ENCODE measurements around the gene CTSE. TPM values are rescaled to one million over a fixed set of nuclear protein-coding genes. Genes with fewer than 3 reads are reported as not detected.

The CTSE gene
- total and polyA plus RNA-seq, 2 of the 8 experiments (the other 6 are each of a cell fraction or from before 2014, with no cell fraction given), result 0.03 TPM; not detected in 1

- WGBS, 2 experiments (ENCODE audit: extremely low coverage in 1 of 2, insufficient coverage in 1 of 2, insufficient read length in 1 of 2, insufficient replicate concordance in 2 of 2, low coverage in 1 of 2, low lambda C conversion rate in 2 of 2, missing lambda C conversion rate in 1 of 2), result 81% methylated on average over 10 of the region's 10 CpGs; no CpG with 5 or more reads in 1 of the 2 experiments
- H3K23ac ChIP-seq (ENCODE audit: insufficient read length), result no peak overlapping the region
- no peak overlapping the region for H4K5ac ChIP-seq (ENCODE audit: insufficient read length, low read depth, low read length)
- POLR2A ChIA-PET (ENCODE audit: partially characterized antibody), result no interaction called here
- no peak for DNase-seq (ENCODE audit: low read depth in 1 of 2, low spot score in 2 of 2)
- H2BK15ac ChIP-seq (ENCODE audit: low read length), result no peak overlapping the region
- H2BK12ac ChIP-seq (ENCODE audit: low read depth, low read length), result no peak overlapping the region
- H3K56ac ChIP-seq (replicated peaks; ENCODE audit: insufficient read length, low read depth, low read length), result no peak overlapping the region
- H2BK20ac ChIP-seq (ENCODE audit: low read length), result no peak overlapping the region
- no peaks in the 10 kb centered on the region for H3K9me3 ChIP-seq (ENCODE audit: insufficient read depth in 2 of 2, low read depth in 1 of 2, low read length in 1 of 2)
- no peak overlapping the region for H3K14ac ChIP-seq (ENCODE audit: insufficient read length)
- TF ChIP-seq SIRT6 (IDR thresholded peaks at IDR 0.05; ENCODE audit: low read length) (no peak), FOSL1 (IDR thresholded peaks at IDR 0.05; ENCODE audit: insufficient read depth, low read depth, low read length) (no peak), CBX5 (IDR thresholded peaks at IDR 0.05; ENCODE audit: low read depth, low read length) (no peak), KDM5A (IDR thresholded peaks at IDR 0.05; ENCODE audit: low read length) (no peak), GTF2F1 (IDR thresholded peaks at IDR 0.05; ENCODE audit: borderline replicate concordance, low read depth, low read length) (no peak), CHD1 (IDR thresholded peaks at IDR 0.05; ENCODE audit: low read depth, low read length) (no peak), TAF7 (optimal IDR thresholded peaks at IDR 0.05; ENCODE audit: borderline replicate concordance, low read depth, low read length) (no peak), POLR2A (IDR thresholded peaks at IDR 0.05; ENCODE audit: control extremely low read depth in 1 of 2, low read depth in 2 of 2, low read length in 2 of 2) (no peak)
- TF ChIP-seq, protein P1, sequence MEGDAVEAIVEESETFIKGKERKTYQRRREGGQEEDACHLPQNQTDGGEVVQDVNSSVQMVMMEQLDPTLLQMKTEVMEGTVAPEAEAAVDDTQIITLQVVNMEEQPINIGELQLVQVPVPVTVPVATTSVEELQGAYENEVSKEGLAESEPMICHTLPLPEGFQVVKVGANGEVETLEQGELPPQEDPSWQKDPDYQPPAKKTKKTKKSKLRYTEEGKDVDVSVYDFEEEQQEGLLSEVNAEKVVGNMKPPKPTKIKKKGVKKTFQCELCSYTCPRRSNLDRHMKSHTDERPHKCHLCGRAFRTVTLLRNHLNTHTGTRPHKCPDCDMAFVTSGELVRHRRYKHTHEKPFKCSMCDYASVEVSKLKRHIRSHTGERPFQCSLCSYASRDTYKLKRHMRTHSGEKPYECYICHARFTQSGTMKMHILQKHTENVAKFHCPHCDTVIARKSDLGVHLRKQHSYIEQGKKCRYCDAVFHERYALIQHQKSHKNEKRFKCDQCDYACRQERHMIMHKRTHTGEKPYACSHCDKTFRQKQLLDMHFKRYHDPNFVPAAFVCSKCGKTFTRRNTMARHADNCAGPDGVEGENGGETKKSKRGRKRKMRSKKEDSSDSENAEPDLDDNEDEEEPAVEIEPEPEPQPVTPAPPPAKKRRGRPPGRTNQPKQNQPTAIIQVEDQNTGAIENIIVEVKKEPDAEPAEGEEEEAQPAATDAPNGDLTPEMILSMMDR (IDR thresholded peaks at IDR 0.05; ENCODE audit: control extremely low read depth in 1 of 3, insufficient read depth in 1 of 3, low read depth in 1 of 3, low read length in 3 of 3), result no peak
- no peaks in the 10 kb centered on the region for H3K27me3 ChIP-seq (replicated peaks in 1 of 4; ENCODE audit: control insufficient read depth in 3 of 4, extremely low read depth in 1 of 4, insufficient read depth in 3 of 4, low read length in 3 of 4)
- H2BK5ac ChIP-seq (ENCODE audit: low read depth, low read length), result no peak overlapping the region
- H3K9ac ChIP-seq (replicated peaks in 1 of 4; ENCODE audit: extremely low read depth in 1 of 4, low read depth in 3 of 4, low read length in 3 of 4), result no peak overlapping the region
- H3K4me2 ChIP-seq (ENCODE audit: insufficient read depth in 1 of 2, low read depth in 2 of 2, low read length in 2 of 2), result no peak overlapping the region
- no peak overlapping the region for H3K18ac ChIP-seq (ENCODE audit: extremely low read depth, low read length)
- H3K23me2 ChIP-seq (ENCODE audit: low read depth, low read length), result peaks cover 2% of the 10 kb centered on the region; the same call in 1 of the 2 replicates
- H2AK5ac ChIP-seq (ENCODE audit: low read depth, low read length), result no peak overlapping the region
- peaks cover 0 to 1% of the 10 kb centered on the region in 2 experiments for H4K20me1 ChIP-seq (replicated peaks in 1 of 2; ENCODE audit: control insufficient read depth in 1 of 2, insufficient read depth in 2 of 2, low read length in 2 of 2)
- no peaks in the 10 kb centered on the region for H3K79me2 ChIP-seq (ENCODE audit: control insufficient read depth in 1 of 2, insufficient read depth in 2 of 2, low read length in 2 of 2)
- H4K8ac ChIP-seq (ENCODE audit: extremely low read depth, insufficient read depth, low read length), result no peak overlapping the region
- H3K27ac ChIP-seq (ENCODE audit: low read depth, low read length), result no peak overlapping the region
- no peak overlapping the region for H2AFZ ChIP-seq (ENCODE audit: low read length)
- peaks cover 0 to 9% (median 3%) of the 10 kb centered on the region in 4 experiments; a peak in 4 of 7 replicates for H3K4me1 ChIP-seq (replicated peaks in 1 of 4; ENCODE audit: control insufficient read depth in 3 of 4, insufficient read depth in 4 of 4, low read length in 3 of 4)
- H3K36me3 ChIP-seq (ENCODE audit: control insufficient read depth in 2 of 4, insufficient read depth in 4 of 4, low read length in 3 of 4), result no peaks in the 10 kb centered on the region
- H3K4me3 ChIP-seq (ENCODE audit: extremely low read depth in 1 of 4, insufficient read depth in 2 of 4, low read depth in 3 of 4, low read length in 4 of 4), result no peak overlapping the region
- no peak for FAIRE-seq
- no peak overlapping the region for H4K91ac ChIP-seq (replicated peaks; ENCODE audit: insufficient read length, low read length)
- H2BK120ac ChIP-seq (replicated peaks; ENCODE audit: low read depth, low read length), result no peak overlapping the region
- no peak overlapping the region for H3K4ac ChIP-seq (replicated peaks; ENCODE audit: insufficient read length, low read depth, low read length)
- CTCF ChIA-PET (ENCODE audit: partially characterized antibody), result interaction anchor here (0.6 to 3.7 kb wide), 8 partner anchors 10 to 190 kb away, joined by 3 to 37 read pairs (median 3); no protein-coding TSS in a partner anchor
- no peaks in the 10 kb centered on the region for H3K79me1 ChIP-seq (ENCODE audit: low read depth, low read length)
Observed at GRCh38 chr1:205967554-205968335, 56.0 kb downstream of the CTSE start.

All from H1 (cell line).